SH-SY5Y (cell line): ENCODE measurements around the gene MYPN.

Source experiments
- GATA2 ChIP-seq: IDR thresholded peaks from 2 replicates; pipeline ENCODE4 v1.6.1; 2011; ENCODE audit warnings: mild to moderate bottlenecking, low read depth, low read length
- GATA3 ChIP-seq: IDR thresholded peaks from 2 replicates; pipeline ENCODE4 v1.6.1; 2011; ENCODE audit warnings: low read depth, mild to moderate bottlenecking, low read length, moderate library complexity

DNA sequence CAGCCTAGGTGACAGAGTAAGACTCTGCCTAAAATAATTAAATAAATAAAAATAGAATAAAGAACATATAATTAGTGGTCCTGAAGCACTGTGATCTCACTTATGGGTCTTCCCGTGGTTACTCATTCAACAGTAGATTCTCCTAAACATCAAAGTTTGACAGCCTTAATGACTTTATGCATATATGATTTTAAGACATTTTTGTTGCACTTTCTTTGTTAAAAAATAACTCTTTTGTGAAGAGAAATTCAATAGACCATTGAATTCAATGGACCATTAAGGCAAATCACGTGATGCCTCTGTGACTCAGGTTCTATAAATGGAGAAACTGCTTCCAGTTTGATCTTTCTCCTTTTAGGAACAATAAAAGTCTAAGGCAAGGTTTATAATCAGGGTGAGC, 63.0 kb downstream of the MYPN start:
- TF ChIP-seq GATA2, result no peak
- TF ChIP-seq GATA3, result no peak
